ENCODE measurements around the gene ZCCHC14.

Gene ZCCHC14

DNA sequence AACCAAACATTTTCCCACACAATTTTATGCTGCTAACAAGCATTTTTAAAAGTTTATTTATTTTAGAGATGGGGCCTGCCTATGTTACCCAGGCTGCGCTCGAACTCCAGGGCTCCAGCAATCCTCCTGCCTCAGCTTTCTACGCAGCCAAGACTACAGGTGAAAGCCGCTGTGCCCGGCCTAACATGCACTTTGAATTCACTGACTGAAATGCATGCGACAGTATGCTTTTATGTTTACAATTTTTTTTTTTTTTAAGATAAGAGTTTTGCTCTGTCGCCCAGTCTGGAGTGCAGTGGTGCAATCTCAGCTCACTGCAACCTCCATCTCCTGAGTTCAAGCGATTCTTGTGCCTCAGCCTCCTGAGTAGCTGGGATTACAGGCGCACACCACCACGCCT, 52.9 kb downstream of the ZCCHC14 start:
- H3K4me1 ChIP-seq (ENCODE audit: control insufficient read depth in 1 of 2, insufficient read depth in 1 of 2, low read depth in 1 of 2, low read length in 1 of 2): no peaks in the 10 kb centered on the region
- no peak overlapping the region for H3K27ac ChIP-seq
- H3K9me3 ChIP-seq: no peaks in the 10 kb centered on the region
- TF ChIP-seq, protein P1, sequence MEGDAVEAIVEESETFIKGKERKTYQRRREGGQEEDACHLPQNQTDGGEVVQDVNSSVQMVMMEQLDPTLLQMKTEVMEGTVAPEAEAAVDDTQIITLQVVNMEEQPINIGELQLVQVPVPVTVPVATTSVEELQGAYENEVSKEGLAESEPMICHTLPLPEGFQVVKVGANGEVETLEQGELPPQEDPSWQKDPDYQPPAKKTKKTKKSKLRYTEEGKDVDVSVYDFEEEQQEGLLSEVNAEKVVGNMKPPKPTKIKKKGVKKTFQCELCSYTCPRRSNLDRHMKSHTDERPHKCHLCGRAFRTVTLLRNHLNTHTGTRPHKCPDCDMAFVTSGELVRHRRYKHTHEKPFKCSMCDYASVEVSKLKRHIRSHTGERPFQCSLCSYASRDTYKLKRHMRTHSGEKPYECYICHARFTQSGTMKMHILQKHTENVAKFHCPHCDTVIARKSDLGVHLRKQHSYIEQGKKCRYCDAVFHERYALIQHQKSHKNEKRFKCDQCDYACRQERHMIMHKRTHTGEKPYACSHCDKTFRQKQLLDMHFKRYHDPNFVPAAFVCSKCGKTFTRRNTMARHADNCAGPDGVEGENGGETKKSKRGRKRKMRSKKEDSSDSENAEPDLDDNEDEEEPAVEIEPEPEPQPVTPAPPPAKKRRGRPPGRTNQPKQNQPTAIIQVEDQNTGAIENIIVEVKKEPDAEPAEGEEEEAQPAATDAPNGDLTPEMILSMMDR (IDR thresholded peaks at IDR 0.05): no peak
- H3K4me3 ChIP-seq (ENCODE audit: low read depth in 1 of 2, low read length in 1 of 2): no peak overlapping the region
- H3K36me3 ChIP-seq: no peaks in the 10 kb centered on the region
- peaks cover 11% of the 10 kb centered on the region for H3K27me3 ChIP-seq

DNA sequence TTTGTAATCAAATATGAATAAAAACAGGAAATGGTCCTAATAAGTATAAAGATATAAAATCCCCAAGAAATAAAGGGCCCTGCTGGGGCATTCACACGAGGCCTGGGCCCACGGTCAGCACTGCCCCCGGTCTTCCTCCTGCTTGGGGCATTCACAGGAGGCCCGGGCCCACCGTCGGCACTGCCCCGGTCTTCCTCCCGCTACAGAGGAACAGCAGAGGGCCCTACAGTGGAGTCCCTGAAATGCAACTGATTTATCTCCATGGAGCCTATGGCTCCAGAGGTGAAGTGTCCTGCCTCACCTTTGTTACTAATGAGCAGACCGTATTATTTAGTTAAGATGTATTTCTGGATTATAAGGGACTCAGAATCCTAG, 54.2 kb downstream of the ZCCHC14 start:
- Histone ChIP-seq H3K4me1 (ENCODE audit: control insufficient read depth in 1 of 2, insufficient read depth in 1 of 2, low read depth in 1 of 2, low read length in 1 of 2) (no peaks in the 10 kb centered on the region), H3K36me3 (no peaks in the 10 kb centered on the region), H3K9me3 (no peaks in the 10 kb centered on the region), H3K27ac (no peak overlapping the region), H3K27me3 (peaks cover 11% of the 10 kb centered on the region), H3K4me3 (ENCODE audit: low read depth in 1 of 2, low read length in 1 of 2) (no peak overlapping the region)
- TF ChIP-seq, protein P1 (IDR thresholded peaks at IDR 0.05): no peak

DNA sequence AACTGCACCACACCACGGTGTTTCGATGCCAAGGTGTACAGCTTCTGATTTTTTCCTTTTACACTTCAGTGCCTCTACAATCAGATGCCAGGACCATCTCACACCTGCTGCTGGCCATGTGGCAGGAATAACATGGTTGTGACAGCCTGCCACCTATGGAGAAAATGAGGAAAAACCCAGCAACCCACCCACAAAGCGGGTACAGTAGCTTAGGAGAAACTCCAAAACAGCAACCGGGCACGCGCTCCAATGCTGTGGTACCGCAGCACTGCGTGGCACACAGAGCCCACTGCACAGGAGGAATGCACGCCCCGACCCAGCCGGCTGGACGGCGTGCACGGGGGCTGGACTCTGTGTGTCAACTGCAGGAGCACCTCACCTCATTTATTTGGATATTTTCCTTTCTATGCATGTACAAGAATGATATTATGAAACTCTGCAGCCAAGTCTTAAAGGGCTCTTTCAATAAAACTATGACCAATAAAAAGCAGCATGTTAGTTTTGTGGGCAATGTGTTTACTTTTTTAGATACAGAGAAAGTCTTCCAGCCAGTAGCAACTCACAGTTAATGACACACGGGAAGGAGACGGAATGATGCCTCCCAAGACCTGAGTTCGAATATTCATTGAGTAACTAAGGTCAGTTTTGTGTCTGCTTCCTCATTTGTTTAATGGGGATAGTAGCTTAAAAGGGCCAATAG, 54.8 kb downstream of the ZCCHC14 start:
- no peaks in the 10 kb centered on the region for H3K4me1 ChIP-seq (ENCODE audit: control insufficient read depth in 1 of 2, insufficient read depth in 1 of 2, low read depth in 1 of 2, low read length in 1 of 2)
- TF ChIP-seq, protein P1 (IDR thresholded peaks at IDR 0.05): no peak
- H3K4me3 ChIP-seq (ENCODE audit: low read depth in 1 of 2, low read length in 1 of 2): no peak overlapping the region
- H3K9me3 ChIP-seq: no peaks in the 10 kb centered on the region
- H3K36me3 ChIP-seq: no peaks in the 10 kb centered on the region
- peaks cover 11% of the 10 kb centered on the region for H3K27me3 ChIP-seq
- no peak overlapping the region for H3K27ac ChIP-seq

DNA sequence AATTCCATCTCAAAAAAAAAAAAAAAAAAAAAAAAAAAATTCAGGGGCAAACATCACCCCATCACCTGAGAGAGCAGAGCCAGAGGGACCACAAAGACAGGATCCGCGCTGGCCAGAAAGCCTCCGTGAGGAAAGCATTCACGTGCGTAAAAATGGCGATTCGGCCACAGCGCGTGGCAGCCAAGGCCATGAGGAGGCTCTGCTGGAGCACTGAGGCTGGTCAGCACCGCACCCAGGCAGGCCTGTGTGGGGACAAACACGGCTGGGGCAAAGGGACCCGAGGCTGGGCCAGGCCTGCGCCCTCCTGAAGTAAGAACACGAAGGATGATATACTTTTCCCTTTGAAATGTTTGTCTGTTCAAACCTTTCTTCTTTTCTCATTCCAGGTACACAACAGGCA, 55.5 kb downstream of the ZCCHC14 start:
- Histone ChIP-seq H3K4me3 (ENCODE audit: low read depth in 1 of 2, low read length in 1 of 2) (no peak overlapping the region), H3K4me1 (ENCODE audit: control insufficient read depth in 1 of 2, insufficient read depth in 1 of 2, low read depth in 1 of 2, low read length in 1 of 2) (no peaks in the 10 kb centered on the region), H3K27me3 (peaks cover 11% of the 10 kb centered on the region), H3K9me3 (no peaks in the 10 kb centered on the region), H3K36me3 (peaks cover 6% of the 10 kb centered on the region), H3K27ac (no peak overlapping the region)
- TF ChIP-seq, protein P1 (IDR thresholded peaks at IDR 0.05): no peak

DNA sequence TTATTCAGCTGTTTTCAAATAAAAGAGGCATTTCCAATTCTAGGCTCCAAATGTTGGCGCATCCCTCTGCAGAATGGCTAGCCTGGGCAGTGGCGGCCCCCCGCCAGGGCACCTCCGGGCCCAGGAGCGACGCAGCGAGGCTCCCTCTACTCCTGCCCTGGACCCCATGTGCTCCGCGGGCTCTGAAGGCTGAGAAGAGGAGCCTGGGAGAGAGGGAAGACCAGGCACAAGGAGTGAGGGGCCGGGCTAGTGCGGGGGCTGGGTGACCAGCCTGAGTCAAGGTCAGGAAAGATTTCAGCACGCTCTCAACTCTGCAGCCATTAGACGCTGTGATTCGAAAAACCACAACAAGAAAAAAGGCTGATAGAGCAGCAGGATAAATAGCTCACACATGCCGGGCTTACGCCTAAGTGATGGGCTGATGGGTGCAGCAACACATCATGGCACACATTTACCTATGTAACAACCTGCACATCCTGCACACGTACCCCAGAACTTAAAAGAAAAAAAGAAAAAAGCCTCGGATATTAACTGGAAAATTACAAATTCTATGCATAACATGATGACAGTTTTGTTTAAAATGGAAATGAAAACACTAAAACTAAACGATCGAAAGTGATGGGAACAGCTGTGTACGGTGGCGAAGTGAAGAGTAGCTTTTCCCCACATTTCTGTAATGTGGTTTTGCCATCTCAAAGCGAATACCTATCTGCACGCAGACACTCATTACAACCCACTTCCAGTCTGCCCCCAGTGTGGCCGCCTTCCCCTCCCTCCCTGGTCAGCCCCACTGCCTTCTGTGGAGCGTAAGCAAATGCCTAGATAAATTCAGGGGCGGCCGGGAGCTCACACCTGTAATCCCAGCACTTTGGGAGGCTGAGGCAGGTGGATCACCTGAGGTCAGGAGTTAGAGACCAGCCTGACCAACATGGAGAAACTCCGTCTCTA, 56.3 kb downstream of the ZCCHC14 start:
- Histone ChIP-seq H3K4me1 (ENCODE audit: control insufficient read depth in 1 of 2, insufficient read depth in 1 of 2, low read depth in 1 of 2, low read length in 1 of 2) (no peaks in the 10 kb centered on the region), H3K27ac (no peak overlapping the region), H3K36me3 (peaks cover 14% of the 10 kb centered on the region), H3K9me3 (no peaks in the 10 kb centered on the region), H3K27me3 (peaks cover 11% of the 10 kb centered on the region), H3K4me3 (ENCODE audit: low read depth in 1 of 2, low read length in 1 of 2) (no peak overlapping the region)
- TF ChIP-seq, protein P1 (IDR thresholded peaks at IDR 0.05): no peak

Data from neutrophil (primary cell).